DOHH2 (cell line): ENCODE results near the gene BMS1.
"Not testable (repeated sequence)": the region's sequence is repeated elsewhere in the genome, so short reads cannot be mapped to it uniquely, and the experiment has no call there.

Source experiments
- H3F3A ChIP-seq: fragments of 200-600 bp; sonication (generic), shearing (Covaris generic); 2 replicates; pipeline ENCODE4 v1.6.0; 2016; ENCODE audit warnings: antibody characterized with exemption, mild to moderate bottlenecking; ENCODE audit not compliant: control insufficient read depth, insufficient read depth
- H3K27ac ChIP-seq: fragments of 200-600 bp; sonication (generic); 2 replicates; pipeline ENCODE4 v1.5.1; 2014; ENCODE audit warnings: low read depth, mild to moderate bottlenecking, low read length, moderate library complexity
- H3K27me3 ChIP-seq: fragments of 200-600 bp; sonication (generic); 2 replicates; pipeline ENCODE4 v1.6.1; 2014; ENCODE audit warnings: mild to moderate bottlenecking, low read length, mixed read lengths; ENCODE audit not compliant: control insufficient read depth
- H3K36me3 ChIP-seq: fragments of 200-600 bp; sonication (generic); 2 replicates; pipeline ENCODE4 v1.6.1; 2014; ENCODE audit warnings: mild to moderate bottlenecking, low read length, moderate library complexity, mixed read lengths; ENCODE audit not compliant: control insufficient read depth
- H3K4me1 ChIP-seq: fragments of 200-600 bp; sonication (generic); 2 replicates; pipeline ENCODE4 v1.6.1; 2014; ENCODE audit warnings: mild to moderate bottlenecking, low read length, mixed read lengths; ENCODE audit not compliant: control insufficient read depth
- H3K4me2 ChIP-seq: fragments of 200-600 bp; sonication (generic); 2 replicates; pipeline ENCODE4 v1.6.0; 2014; ENCODE audit warnings: mild to moderate bottlenecking, low read length, moderate library complexity
- H3K4me3 ChIP-seq: fragments of 200-600 bp; sonication (generic); 2 replicates; pipeline ENCODE4 v1.5.1; 2014; ENCODE audit warnings: mild to moderate bottlenecking, low read length, mixed read lengths
- H3K79me2 ChIP-seq: fragments of 200-600 bp; sonication (generic); 2 replicates; pipeline ENCODE4 v1.6.1; 2014; ENCODE audit warnings: mild to moderate bottlenecking, low read length, mixed read lengths; ENCODE audit not compliant: control insufficient read depth
- H3K9me2 ChIP-seq: fragments of 200-600 bp; sonication (generic); replicated peaks from 2 replicates; pipeline ENCODE4 v1.6.1; 2014; ENCODE audit warnings: mild to moderate bottlenecking, low read length, mixed read lengths; ENCODE audit not compliant: control insufficient read depth
- H3K9me3 ChIP-seq: fragments of 200-600 bp; sonication (generic); 2 replicates; pipeline ENCODE4 v1.6.1; 2014; ENCODE audit warnings: antibody characterized with exemption, low read length, mixed read lengths; ENCODE audit not compliant: control insufficient read depth, insufficient read depth
- H4K20me1 ChIP-seq: fragments of 200-600 bp; sonication (generic); 2 replicates; pipeline ENCODE4 v1.6.0; 2014; ENCODE audit warnings: low read depth, mild to moderate bottlenecking, antibody characterized with exemption, low read length, moderate library complexity; ENCODE audit not compliant: control insufficient read depth, insufficient read depth
- EZH2phosphoT487 ChIP-seq: fragments of 200-600 bp; sonication (generic); IDR thresholded peaks from 2 replicates; pipeline ENCODE4 v1.6.1; 2017; ENCODE audit warnings: borderline replicate concordance, mild to moderate bottlenecking, antibody characterized with exemption, low read length, moderate library complexity, mixed read lengths
- TF ChIP-seq, protein P1 (sequence below): fragments of 200-600 bp; sonication (generic); IDR thresholded peaks from one replicate; pipeline ENCODE4 v1.5.1; 2014; ENCODE audit warnings: antibody characterized with exemption, mild to moderate bottlenecking, low read depth, low read length; ENCODE audit not compliant: poor library complexity, severe bottlenecking

The BMS1 gene

GRCh38 chr10:42830237-42830636 lies 47.6 kb downstream of the BMS1 start:
- Histone ChIP-seq H3K79me2 (peaks cover 11% of the 10 kb centered on the region), H3K4me2 (no peak overlapping the region), H3F3A (no peaks in the 10 kb centered on the region), H4K20me1 (no peaks in the 10 kb centered on the region), H3K9me3 (no peaks in the 10 kb centered on the region), H3K4me1 (no peaks in the 10 kb centered on the region), H3K27me3 (no peaks in the 10 kb centered on the region), H3K27ac (no peak overlapping the region), H3K4me3 (no peak overlapping the region), H3K9me2 (no peaks in the 10 kb centered on the region), H3K36me3 (peaks cover 51% of the 10 kb centered on the region)
- TF ChIP-seq EZH2phosphoT487: no peak
- TF ChIP-seq, protein P1, sequence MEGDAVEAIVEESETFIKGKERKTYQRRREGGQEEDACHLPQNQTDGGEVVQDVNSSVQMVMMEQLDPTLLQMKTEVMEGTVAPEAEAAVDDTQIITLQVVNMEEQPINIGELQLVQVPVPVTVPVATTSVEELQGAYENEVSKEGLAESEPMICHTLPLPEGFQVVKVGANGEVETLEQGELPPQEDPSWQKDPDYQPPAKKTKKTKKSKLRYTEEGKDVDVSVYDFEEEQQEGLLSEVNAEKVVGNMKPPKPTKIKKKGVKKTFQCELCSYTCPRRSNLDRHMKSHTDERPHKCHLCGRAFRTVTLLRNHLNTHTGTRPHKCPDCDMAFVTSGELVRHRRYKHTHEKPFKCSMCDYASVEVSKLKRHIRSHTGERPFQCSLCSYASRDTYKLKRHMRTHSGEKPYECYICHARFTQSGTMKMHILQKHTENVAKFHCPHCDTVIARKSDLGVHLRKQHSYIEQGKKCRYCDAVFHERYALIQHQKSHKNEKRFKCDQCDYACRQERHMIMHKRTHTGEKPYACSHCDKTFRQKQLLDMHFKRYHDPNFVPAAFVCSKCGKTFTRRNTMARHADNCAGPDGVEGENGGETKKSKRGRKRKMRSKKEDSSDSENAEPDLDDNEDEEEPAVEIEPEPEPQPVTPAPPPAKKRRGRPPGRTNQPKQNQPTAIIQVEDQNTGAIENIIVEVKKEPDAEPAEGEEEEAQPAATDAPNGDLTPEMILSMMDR: no peak

DNA sequence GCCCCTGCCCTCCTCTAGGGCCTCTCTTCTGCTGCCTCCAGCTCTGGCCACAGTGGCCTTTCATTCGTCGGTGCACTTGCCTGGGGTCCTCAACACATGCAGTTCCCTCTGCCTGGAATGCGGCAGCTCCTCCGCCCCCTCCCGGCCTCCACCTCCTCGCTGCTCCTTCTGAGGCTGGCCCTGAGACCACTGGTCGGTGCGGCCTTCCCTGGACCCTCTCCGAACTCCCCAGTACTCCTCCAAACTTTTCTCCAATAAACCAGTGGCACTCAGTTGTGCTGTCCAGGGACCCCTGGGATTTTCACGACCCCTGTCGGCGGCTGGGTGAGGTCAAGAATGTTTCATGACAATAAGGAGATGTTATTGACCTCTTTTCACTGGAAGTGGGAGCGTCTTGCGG lies 53.5 kb downstream of the BMS1 start:
- Histone ChIP-seq H3K27ac (no peak overlapping the region), H3K36me3 (peaks cover 13% of the 10 kb centered on the region), H4K20me1 (no peaks in the 10 kb centered on the region), H3K9me3 (no peaks in the 10 kb centered on the region), H3K27me3 (no peaks in the 10 kb centered on the region), H3K4me1 (no peaks in the 10 kb centered on the region), H3K4me2 (no peak overlapping the region), H3F3A (no peaks in the 10 kb centered on the region), H3K4me3 (no peak overlapping the region), H3K79me2 (no peaks in the 10 kb centered on the region), H3K9me2 (no peaks in the 10 kb centered on the region)
- TF ChIP-seq, protein P1: no peak
- no peak for TF ChIP-seq EZH2phosphoT487

DNA sequence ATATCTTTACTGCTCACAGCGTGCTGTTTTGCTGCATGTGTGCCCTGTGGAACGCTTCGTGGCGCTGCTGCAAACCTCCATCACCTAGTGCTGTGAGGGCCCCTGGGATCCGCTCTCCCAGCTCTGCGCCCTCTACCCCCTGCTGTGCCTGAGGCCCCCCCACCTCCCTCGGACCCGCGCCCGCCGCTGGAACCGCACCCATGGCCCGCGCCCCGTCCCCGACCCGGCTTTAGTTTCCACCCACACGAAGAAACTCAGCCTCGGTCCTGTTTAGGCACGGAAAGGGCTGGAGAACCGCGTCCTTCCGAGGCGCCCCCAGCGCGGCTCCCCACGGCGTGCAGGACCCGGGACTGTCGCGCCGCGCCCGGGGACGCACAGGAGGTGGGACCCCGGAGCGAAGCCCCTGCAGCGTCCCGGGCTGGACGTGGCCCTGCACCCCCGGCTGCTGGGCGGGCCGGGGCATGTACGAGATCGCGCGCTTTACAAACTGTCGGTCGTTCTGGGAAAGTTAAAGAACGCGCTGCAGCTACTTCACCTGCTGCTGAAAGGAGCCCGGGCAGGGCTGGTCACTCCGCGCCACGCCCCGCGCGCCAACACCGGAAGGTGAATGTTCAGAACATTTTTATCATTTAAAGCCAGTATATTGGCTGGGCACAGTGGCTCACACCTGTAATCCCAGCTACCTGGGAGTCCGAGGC lies 54.3 kb downstream of the BMS1 start:
- H4K20me1 ChIP-seq: no peaks in the 10 kb centered on the region
- H3K4me3 ChIP-seq: no peak overlapping the region
- TF ChIP-seq, protein P1: no peak
- no peak for TF ChIP-seq EZH2phosphoT487
- no peaks in the 10 kb centered on the region for H3K79me2 ChIP-seq
- H3F3A ChIP-seq: no peaks in the 10 kb centered on the region
- no peak overlapping the region for H3K4me2 ChIP-seq
- H3K4me1 ChIP-seq: no peaks in the 10 kb centered on the region
- no peaks in the 10 kb centered on the region for H3K9me3 ChIP-seq
- peaks cover 5% of the 10 kb centered on the region for H3K36me3 ChIP-seq
- no peak overlapping the region for H3K27ac ChIP-seq
- H3K9me2 ChIP-seq: no peaks in the 10 kb centered on the region
- H3K27me3 ChIP-seq: no peaks in the 10 kb centered on the region

- H4K20me1 ChIP-seq, H3K4me2 ChIP-seq, H3K9me3 ChIP-seq, H3K4me1 ChIP-seq, H3K36me3 ChIP-seq, H3F3A ChIP-seq, H3K4me3 ChIP-seq, H3K27me3 ChIP-seq, H3K9me2 ChIP-seq, H3K79me2 ChIP-seq, H3K27ac ChIP-seq: not testable (repeated sequence)
Observed at GRCh38 chr10:42844810-42845209, 62.2 kb downstream of the BMS1 start.

- H3K4me2 ChIP-seq, H3K9me3 ChIP-seq, H3K9me2 ChIP-seq, H3K4me1 ChIP-seq, H4K20me1 ChIP-seq, H3K79me2 ChIP-seq, H3F3A ChIP-seq, H3K27me3 ChIP-seq, H3K27ac ChIP-seq, H3K36me3 ChIP-seq, H3K4me3 ChIP-seq: not testable (repeated sequence)
Observed at GRCh38 chr10:42847261-42847660, 64.7 kb downstream of the BMS1 start.
